Endothelial cell of hepatic sinusoid (primary cell): ENCODE measurements around the gene PAK4.

Experiments used
- in situ Hi-C: cut with HindIII; loops from 2 replicates; pipeline ENCODE4 v1.10.0; 2017; ENCODE audit warnings: low sequenced_read_pairs

PAK4 gene

DNA sequence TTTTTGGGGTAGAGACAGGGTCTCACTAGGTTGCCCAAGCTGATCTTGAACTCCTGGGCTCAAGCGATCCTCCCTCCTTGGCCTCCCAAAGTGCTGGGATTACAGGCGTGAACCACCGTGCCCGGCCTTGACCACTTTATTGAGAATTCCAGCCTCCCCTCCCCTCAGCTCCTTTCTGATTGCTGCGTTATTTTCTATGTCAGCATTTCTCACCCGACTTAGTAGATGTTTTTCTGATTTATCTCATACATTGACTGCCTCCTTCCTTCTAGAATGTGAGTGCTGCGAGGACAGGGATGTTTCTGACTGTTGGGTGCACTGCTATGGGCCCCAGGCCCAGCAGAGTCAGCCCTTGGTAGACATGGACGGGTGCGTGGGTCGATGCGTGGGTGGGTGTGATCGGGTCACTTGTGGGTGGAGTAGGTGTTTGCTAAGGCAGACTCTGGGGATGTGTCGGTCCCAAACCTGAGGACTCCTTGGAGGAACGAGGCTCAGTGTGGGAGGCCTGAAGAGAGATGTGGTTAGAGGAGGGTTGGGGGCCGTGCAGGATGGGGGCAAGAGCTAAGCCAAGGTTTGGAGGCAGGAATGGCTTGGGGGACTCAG, 37.0 kb downstream of the PAK4 start:
- in situ Hi-C loops, result no loop called here

GRCh38 chr19:39163621-39164020, 38.0 kb downstream of the PAK4 start:
- in situ Hi-C loops, result no loop called here

DNA sequence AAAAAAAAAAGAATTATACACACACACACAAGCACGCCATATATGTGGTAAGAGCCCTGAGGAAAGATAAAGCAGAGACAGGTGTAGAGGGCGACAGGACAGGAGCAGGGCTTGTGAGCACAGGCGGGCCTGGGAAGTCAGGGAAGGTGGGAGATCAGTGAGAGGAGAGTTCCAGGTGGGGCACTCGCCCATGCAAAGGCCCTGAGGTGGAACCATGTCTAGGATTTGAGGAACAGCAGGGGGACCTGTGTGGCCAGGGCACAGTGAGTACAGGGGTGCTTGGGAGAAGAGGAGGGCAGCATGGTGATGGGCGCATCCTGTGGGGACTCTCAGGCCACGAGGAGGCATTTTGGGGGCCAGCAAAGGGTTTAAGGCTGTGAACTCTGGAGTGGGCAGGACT, 38.7 kb downstream of the PAK4 start:
- in situ Hi-C loops, result no loop called here

- in situ Hi-C loops, result no loop called here
Observed at GRCh38 chr19:39165857-39166256, 40.3 kb downstream of the PAK4 start.

DNA sequence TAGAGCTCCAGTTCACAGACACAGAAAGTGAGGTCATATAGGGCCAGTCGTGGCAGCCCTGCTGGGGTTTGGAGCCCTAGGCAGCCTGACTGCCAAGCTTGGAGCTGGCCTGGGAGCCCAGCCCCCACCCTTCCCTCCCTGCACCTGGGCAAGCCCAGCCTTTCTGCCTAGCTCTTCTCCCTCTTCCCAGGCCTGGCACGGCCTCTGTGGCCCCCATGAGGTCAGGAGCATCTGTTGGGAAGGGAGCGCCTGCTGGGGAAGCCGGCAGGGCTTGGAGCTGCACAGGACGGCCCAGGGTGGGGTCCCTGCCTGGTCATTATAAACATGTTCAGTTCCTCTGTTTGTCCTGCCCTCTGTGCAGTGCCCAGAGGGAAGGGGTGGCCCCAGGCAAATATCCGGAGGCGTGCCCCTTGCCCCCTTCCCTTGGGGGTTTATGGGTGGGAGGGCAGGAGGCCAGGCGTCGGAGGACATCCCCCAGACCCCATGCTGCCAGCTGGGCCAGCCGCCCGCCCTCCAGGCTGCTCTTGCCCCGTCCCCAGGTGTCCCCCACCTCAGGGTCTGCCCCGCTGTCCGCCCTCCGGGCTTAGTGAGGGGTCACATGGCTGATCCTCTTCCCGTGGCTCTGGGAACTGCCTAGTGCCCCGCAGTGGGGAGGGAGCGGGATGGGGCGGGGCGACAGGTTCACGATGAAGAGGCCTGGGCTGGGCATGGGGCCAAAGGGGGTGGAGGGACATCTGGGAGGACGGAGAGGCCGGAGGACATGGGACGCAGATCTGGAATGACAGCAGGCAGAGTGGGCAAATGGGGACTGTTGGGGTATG, 41.2 kb downstream of the PAK4 start:
- in situ Hi-C loops, result no loop called here

DNA sequence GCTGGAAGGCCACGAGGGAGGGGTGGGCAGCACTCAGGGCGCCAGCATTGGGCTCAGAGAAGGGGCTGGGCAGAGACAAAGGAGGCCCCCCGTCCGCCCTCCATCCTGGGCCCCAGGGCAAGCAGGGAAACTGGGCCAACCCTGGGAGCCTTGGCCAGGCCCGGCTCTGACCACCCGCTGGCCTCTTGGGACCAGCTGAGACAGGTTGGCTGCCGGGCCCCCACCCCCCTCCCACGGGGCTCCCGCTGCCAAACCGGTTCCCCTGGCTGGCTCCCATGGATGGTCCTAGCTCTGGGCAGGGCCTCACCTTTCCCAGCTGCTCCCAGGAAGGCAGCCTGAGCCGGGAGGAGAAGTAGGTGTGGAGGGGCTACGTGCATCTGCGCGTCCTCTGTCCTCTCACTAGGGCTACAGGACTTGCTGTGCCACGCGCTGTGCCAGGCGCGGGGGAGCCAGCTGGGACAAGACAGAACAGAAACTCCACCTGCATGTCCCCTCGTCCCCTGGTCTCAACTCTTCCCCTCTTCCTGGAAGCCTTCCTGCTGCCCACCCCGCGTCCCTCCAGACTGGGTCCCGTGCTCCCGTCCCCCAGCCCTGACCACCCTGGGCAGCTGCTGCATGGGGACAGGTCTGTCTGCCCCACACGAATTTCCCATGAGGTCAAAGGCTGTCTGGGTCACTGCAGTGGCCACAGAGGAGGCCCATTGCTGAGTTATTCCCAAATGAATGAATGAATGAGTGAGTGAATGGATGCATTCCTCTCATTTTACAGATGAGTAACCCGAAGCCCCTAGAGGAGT, 42.1 kb downstream of the PAK4 start:
- in situ Hi-C loops, result no loop called here

GRCh38 chr19:39168258-39169142, 42.9 kb downstream of the PAK4 start:
- in situ Hi-C loops, result no loop called here

- in situ Hi-C loops, result no loop called here
Observed at GRCh38 chr19:39169143-39169810, 43.7 kb downstream of the PAK4 start.

GRCh38 chr19:39170386-39171231, 45.0 kb downstream of the PAK4 start:
- in situ Hi-C loops, result no loop called here

DNA sequence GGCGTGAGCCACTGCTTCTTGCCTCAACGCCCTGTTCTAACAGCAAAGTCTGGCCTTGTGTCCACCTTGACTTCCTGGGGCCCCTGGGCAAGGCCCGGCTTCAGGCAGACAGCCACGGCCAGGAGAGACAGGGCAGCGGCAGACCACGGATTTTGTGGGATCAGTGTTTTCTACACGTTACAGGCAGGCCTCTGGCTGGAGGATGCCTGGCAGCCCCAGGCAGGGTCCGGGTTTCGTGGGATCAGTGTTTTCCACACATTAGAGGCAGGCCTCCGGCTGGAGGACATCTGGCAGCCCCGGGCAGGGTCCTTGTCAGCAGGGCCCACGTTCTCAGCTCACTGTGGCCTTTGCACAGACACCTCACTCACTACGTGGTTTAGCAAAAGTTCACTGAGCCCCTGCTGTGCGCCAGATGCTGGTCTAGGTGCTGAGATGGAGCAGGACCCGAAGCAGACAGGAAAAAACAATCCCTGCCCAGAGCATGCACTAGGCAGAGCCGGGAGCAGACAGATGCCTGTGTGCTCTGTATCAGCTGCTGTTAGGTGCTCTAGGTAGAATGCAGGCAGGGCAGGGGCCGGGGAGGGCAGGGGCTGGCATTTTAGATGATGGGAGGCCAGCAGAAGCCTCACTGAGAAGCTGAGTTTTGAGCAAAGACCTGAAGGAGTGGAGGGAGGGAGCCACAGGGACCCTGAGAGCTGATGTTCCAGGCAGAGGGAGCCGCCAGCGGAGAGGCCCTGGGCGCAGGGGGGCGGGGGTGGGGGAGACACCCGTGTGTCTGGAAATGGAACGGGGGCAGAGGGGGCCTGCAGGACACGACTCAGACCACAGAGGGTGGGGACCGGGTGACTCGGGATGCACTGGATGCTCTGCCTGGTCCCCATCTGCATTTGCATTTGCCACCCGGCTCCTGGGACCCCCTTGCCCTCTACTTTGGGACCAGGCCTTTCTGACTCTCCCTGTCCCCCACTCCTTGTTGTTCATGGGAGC, 46.2 kb downstream of the PAK4 start:
- in situ Hi-C loops, result no loop called here

- in situ Hi-C loops, result no loop called here
Observed at GRCh38 chr19:39172700-39173501, 47.3 kb downstream of the PAK4 start.

- in situ Hi-C loops, result no loop called here
Observed at GRCh38 chr19:39173502-39173991, 48.0 kb downstream of the PAK4 start.

GRCh38 chr19:39174142-39174541, 48.6 kb downstream of the PAK4 start:
- in situ Hi-C loops, result no loop called here

DNA sequence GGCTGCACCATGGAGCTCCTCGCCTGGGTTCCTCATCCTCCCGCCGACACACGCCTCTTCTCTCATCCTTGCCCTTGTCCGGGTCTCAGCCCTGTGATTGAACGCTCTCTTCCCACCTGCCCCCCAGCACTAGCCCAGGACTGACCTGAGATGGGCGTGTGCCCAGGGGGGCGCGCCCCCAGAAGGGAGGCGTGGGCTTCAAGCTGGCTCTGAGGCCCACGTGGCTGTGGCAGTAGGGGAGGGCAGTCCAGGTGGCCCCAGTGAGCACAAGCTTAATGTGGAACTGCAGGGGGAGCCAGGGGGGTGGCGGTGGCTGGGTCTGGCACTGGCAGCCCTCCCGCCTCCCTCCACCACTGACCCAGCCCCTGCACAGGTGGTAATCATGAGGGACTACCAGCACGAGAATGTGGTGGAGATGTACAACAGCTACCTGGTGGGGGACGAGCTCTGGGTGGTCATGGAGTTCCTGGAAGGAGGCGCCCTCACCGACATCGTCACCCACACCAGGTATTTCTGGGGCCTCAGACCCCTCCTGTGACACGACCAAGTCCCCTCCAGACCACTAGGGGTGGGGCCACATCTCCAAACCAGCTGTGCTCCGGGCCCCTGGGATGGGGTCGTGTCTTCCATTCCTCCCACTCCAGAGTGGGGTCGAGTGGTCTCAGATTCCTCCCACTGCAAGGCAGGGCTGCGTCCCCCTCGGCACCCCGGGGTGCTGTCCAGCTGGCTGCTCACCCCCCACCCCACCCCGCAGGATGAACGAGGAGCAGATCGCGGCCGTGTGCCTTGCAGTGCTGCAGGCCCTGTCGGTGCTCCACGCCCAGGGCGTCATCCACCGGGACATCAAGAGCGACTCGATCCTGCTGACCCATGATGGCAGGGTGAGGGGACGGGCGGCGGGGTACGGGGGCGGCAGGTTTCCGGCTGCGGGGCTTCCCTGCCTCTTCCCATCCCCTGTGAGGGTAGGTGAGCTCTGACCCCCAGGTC, 49.3 kb downstream of the PAK4 start:
- in situ Hi-C loops, result no loop called here

DNA sequence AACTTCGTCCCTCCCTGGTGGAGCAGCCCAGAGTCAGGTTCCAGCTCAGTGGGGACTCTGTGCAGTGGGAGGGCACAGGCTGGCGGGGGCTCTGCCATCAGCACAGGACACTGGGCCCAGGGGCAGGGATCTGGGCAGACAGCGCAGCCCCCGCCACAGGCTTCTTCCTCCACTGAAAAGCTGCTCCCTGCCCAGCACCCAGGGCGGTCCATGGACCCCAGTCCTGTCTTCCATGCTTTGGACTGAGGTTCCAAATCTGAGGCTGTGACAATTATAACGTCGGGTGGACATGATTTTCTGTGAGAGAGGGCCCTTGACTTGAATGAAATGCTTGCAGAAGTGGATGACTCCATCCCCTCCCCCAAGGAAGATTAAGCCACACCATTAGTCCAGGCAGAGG, 50.0 kb downstream of the PAK4 start:
- in situ Hi-C loops, result no loop called here

- in situ Hi-C loops, result no loop called here
Observed at GRCh38 chr19:39177110-39177699, 51.6 kb downstream of the PAK4 start.
